ENCODE measurements around the gene CCDC40.

- peak; percentile 50 to 98 (median 88) for TF ChIP-seq CTCF (IDR thresholded peaks at IDR 0.05)
- TF ChIP-seq POLR2A (IDR thresholded peaks at IDR 0.05): peak in 1 of 2 donors; percentile 82
Measured at GRCh38 chr17:80101011-80101945, 64.8 kb downstream of the CCDC40 start, which contains the start of gene GAA.

All from heart left ventricle (tissue), 13 donors.